Measurements from ENCODE around the gene HSF4. TPM values are rescaled to one million over a fixed set of nuclear protein-coding genes. Genes with fewer than 3 reads are reported as not detected.

Gene HSF4
- total RNA-seq, 1 experiment from 2014 or later: 38.6 TPM

DNA sequence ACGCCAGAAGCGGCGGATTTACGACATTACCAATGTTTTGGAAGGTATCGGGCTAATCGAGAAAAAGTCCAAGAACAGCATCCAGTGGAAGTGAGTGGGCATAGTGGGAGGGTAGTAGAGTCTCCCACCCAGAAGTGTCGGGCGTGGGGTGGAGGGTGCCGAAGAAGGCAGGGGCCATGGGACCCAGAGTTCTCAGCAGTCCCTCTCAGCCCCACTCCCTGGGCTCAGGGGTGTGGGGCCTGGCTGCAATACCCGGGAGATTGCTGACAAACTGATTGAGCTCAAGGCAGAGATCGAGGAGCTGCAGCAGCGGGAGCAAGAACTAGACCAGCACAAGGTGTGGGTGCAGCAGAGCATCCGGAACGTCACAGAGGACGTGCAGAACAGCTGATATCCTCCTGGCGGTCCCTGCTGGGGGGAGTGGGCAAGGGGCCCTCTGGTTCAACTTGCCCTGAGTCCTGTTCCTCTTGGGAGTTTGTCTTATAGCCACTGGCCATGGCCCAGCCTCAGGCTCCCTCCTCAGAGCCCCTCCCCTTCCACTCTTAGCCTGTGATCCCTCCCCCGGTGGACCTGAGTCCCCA lies 28.3 kb downstream of the HSF4 start:
- H3K27me3 ChIP-seq (ENCODE audit: control insufficient read depth, insufficient read depth, low read length): no peaks in the 10 kb centered on the region
- H3K27ac ChIP-seq (ENCODE audit: low read length): peak overlapping the region; percentile 92
- ATAC-seq (no peak), DNase-seq (ENCODE audit: low read depth, low spot score) (no peak)
- H3K4me1 ChIP-seq (ENCODE audit: control insufficient read depth, insufficient read depth, low read length): peaks cover 20% of the 10 kb centered on the region
- no peaks in the 10 kb centered on the region for H3K9me3 ChIP-seq (ENCODE audit: control insufficient read depth, insufficient read depth, low read depth, low read length)
- POLR2A ChIA-PET: interaction anchor here (0.6 kb wide), 1 partner anchor 235 kb away, joined by 4 read pairs; no protein-coding TSS in a partner anchor
- peak overlapping the region; percentile 96 to 98 for H3K4me3 ChIP-seq (ENCODE audit: low read depth in 2 of 2, low read length in 2 of 2)
- TSS peak; percentile 76 for BruUV-seq (replicated peaks)
- intact Hi-C loops (cut with micrococcal nuclease; ENCODE audit: unreplicated experiment): no loop called here
- CTCF ChIA-PET: interaction anchor here (0.6 kb wide), 1 partner anchor 175 kb away, joined by 3 read pairs; no protein-coding TSS in a partner anchor
- peaks cover 17% of the 10 kb centered on the region for H3K36me3 ChIP-seq (ENCODE audit: control insufficient read depth, insufficient read depth, low read length)
- no peak for TF ChIP-seq SIN3A (IDR thresholded peaks at IDR 0.05; ENCODE audit: borderline replicate concordance, insufficient read depth, low read depth, low read length)
- TF ChIP-seq POLR2AphosphoS5 (IDR thresholded peaks at IDR 0.05; ENCODE audit: low read depth, low read length): no peak
- TF ChIP-seq, protein P1, sequence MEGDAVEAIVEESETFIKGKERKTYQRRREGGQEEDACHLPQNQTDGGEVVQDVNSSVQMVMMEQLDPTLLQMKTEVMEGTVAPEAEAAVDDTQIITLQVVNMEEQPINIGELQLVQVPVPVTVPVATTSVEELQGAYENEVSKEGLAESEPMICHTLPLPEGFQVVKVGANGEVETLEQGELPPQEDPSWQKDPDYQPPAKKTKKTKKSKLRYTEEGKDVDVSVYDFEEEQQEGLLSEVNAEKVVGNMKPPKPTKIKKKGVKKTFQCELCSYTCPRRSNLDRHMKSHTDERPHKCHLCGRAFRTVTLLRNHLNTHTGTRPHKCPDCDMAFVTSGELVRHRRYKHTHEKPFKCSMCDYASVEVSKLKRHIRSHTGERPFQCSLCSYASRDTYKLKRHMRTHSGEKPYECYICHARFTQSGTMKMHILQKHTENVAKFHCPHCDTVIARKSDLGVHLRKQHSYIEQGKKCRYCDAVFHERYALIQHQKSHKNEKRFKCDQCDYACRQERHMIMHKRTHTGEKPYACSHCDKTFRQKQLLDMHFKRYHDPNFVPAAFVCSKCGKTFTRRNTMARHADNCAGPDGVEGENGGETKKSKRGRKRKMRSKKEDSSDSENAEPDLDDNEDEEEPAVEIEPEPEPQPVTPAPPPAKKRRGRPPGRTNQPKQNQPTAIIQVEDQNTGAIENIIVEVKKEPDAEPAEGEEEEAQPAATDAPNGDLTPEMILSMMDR (IDR thresholded peaks at IDR 0.05): no peak
- TF ChIP-seq, protein P2, sequence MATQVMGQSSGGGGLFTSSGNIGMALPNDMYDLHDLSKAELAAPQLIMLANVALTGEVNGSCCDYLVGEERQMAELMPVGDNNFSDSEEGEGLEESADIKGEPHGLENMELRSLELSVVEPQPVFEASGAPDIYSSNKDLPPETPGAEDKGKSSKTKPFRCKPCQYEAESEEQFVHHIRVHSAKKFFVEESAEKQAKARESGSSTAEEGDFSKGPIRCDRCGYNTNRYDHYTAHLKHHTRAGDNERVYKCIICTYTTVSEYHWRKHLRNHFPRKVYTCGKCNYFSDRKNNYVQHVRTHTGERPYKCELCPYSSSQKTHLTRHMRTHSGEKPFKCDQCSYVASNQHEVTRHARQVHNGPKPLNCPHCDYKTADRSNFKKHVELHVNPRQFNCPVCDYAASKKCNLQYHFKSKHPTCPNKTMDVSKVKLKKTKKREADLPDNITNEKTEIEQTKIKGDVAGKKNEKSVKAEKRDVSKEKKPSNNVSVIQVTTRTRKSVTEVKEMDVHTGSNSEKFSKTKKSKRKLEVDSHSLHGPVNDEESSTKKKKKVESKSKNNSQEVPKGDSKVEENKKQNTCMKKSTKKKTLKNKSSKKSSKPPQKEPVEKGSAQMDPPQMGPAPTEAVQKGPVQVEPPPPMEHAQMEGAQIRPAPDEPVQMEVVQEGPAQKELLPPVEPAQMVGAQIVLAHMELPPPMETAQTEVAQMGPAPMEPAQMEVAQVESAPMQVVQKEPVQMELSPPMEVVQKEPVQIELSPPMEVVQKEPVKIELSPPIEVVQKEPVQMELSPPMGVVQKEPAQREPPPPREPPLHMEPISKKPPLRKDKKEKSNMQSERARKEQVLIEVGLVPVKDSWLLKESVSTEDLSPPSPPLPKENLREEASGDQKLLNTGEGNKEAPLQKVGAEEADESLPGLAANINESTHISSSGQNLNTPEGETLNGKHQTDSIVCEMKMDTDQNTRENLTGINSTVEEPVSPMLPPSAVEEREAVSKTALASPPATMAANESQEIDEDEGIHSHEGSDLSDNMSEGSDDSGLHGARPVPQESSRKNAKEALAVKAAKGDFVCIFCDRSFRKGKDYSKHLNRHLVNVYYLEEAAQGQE (IDR thresholded peaks at IDR 0.05; ENCODE audit: insufficient read depth in 1 of 2, low read depth in 2 of 2, low read length in 1 of 2): no peak
- no peak for TF ChIP-seq TCF7L2 (IDR thresholded peaks at IDR 0.05; ENCODE audit: low read depth, low read length)
- in situ Hi-C loops (cut with HindIII; ENCODE audit: low pct_unique_long_range_greater_than_20kb, low sequenced_read_pairs): no loop called here

DNA sequence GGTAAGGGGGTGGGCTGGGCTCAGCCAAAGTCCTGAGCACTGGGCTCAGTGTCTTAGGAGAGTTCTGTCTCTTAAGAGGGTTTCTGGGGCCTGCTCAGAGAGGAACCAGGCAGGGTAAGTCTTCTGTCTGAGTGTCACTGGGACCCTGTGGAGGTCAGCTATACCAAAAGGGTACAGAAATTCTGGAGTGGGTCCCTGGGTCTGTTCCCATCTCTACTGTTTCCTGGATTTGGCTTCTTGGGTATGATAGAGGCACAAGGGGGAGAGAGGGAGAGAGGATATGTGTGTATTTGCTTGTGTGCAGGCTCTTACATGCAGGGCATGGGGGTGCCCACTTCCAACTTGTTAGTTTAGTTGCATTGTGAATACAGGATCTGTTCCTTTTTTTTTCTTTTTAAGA lies 29.0 kb downstream of the HSF4 start:
- Histone ChIP-seq H3K27ac (ENCODE audit: low read length) (peak overlapping the region; percentile 92; the same call in 1 of the 2 replicates), H3K9me3 (ENCODE audit: control insufficient read depth, insufficient read depth, low read depth, low read length) (no peaks in the 10 kb centered on the region), H3K4me1 (ENCODE audit: control insufficient read depth, insufficient read depth, low read length) (peaks cover 23% of the 10 kb centered on the region), H3K4me3 (ENCODE audit: low read depth in 2 of 2, low read length in 2 of 2) (peak overlapping the region; percentile 96 to 98), H3K27me3 (ENCODE audit: control insufficient read depth, insufficient read depth, low read length) (no peaks in the 10 kb centered on the region), H3K36me3 (ENCODE audit: control insufficient read depth, insufficient read depth, low read length) (peaks cover 17% of the 10 kb centered on the region)
- DNase-seq (ENCODE audit: low read depth, low spot score) (no peak), ATAC-seq (no peak)
- in situ Hi-C loops (cut with HindIII; ENCODE audit: low pct_unique_long_range_greater_than_20kb, low sequenced_read_pairs) (no loop called here), intact Hi-C loops (cut with micrococcal nuclease; ENCODE audit: unreplicated experiment) (no loop called here)
- BruUV-seq (replicated peaks): no TSS peak
- TF ChIP-seq SIN3A (IDR thresholded peaks at IDR 0.05; ENCODE audit: borderline replicate concordance, insufficient read depth, low read depth, low read length) (no peak), TCF7L2 (IDR thresholded peaks at IDR 0.05; ENCODE audit: low read depth, low read length) (no peak), POLR2AphosphoS5 (IDR thresholded peaks at IDR 0.05; ENCODE audit: low read depth, low read length) (no peak)
- TF ChIP-seq, protein P1 (IDR thresholded peaks at IDR 0.05): no peak
- TF ChIP-seq, protein P2 (IDR thresholded peaks at IDR 0.05; ENCODE audit: insufficient read depth in 1 of 2, low read depth in 2 of 2, low read length in 1 of 2): no peak
- POLR2A ChIA-PET: no interaction called here
- CTCF ChIA-PET: no interaction called here

Data from Panc1 (cell line).